Activated effector memory CD4-positive, alpha-beta T cell treated with Interleukin-2 at 50 U/mL for 16 hours (primary cell): ENCODE data around the gene DOK3.
A peak's percentile ranks its signal among the peaks of the same experiment; 100 is the strongest.

Experiments used
- DNase-seq: peaks from one replicate; pipeline ENCODE4 v3.0.0-alpha.2; 2020

Gene DOK3, protein sequence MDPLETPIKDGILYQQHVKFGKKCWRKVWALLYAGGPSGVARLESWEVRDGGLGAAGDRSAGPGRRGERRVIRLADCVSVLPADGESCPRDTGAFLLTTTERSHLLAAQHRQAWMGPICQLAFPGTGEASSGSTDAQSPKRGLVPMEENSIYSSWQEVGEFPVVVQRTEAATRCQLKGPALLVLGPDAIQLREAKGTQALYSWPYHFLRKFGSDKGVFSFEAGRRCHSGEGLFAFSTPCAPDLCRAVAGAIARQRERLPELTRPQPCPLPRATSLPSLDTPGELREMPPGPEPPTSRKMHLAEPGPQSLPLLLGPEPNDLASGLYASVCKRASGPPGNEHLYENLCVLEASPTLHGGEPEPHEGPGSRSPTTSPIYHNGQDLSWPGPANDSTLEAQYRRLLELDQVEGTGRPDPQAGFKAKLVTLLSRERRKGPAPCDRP

DNA sequence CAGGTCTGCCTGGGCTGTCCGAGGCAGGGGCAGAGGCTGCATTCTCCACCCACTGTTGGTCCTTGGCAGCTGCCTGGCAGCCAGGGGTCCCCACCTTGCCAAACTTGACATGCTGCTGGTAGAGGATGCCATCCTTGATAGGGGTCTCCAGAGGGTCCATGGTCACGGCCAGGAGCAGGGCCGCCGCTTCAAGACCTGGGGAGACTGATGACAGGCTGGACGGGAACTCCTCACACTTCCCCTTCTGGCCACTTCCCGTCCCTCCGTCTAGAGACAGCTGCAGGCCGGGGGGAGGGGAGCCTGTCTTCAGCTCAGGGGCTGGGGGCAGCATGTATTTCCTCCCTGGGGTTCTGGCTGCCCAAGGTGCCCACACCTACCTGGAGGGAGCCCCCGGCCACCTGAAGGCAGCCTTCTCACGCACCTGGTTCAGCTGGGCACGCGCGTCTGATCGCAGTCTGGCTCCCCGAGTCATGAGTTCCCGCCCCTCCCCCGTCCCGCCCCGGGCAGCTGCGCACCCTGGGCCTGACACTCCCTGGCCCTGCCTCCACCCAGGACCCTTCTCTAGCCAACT is at the start of gene DOK3:
DOK3 (minus strand) TSS at position 446 of the 571 bp plus-strand sequence; CDS start at position 160, 286 bp downstream.
- DNase-seq: no peak

DNA sequence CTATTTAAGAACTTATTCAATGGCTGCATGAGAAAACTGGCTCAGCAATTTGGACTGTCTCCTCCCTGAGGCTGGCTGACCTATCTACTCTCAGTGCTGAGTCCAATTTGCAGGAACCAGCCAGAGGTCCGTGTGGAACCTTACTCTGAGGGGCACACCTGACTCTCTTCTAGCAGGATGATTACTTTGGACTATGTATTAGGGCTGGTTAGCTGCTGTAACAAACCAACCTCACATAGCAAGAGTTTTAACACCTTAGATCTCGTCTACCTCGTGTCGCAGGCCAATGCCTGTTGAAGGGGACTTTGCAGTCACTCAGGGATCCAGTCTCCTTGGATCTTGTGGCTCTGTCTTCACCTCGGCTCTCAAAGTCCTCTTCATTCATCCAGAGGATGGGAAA is 48.2 kb upstream of the DOK3 start:
- DNase-seq: no peak

DNA sequence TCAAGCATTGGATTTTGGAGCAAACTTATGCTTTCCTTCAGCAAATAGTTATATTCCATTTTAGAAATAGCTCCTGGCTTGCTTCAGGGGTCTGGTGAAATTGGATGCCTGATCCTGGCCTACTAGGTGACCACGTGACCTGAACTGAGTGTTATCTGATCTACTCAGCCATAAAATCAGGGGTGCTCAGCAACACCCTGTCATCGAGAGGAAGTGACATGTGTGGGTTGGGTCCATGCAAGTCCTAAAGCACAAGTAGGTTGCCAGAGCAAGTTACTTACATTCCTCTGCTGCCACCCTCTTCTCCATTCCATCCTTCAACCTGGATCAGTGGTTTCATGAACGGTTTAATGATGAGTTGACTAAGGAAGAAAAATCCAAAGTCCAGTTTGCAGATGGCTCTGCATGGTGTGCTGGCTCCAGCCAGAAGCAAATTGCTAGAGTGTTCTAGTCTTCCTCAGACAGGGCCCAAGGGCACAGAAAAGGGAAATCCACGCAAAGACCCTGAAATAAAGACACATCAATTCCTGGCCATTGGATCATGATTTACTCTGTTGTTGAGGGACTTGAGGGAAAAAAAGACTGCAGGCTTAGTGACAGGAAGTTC is 47.5 kb upstream of the DOK3 start:
- no peak for DNase-seq

DNA sequence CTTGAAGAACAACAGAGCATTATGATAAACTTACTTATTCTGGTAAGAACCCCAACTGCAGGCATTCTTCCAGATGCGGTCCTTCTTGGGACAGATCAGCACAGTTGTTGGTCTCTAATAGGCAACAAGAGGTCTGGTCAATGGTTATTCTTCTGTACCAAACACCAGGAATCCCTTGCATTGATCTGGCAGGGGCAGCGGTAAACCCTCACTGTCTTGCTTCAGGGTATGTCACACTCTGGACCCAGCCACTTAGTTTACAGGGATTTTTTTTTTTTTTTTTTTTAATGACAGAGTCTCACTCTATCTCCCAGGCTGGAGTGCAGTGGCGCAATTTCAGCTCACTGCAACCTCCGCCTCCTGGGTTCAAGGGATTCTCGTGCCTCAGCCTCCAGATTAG is 46.0 kb upstream of the DOK3 start:
- no peak for DNase-seq

DNA sequence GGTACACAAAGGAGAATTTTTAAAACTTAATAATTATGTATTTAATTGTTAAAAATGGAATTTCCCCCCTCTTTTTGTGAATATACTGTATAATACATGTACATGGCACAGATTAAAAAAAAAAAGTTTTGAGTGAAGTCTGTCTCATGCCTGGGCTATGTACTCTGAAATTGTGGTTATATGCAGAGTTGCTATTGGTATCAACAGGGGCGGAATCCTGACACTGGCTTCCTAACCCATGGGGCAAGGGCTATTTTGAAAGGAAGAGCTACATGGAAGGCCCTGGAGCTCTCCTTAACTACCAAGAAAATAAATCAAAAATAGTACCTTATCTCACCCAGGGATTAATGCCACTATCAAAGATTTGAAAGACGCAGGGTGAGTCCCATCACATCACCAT is 45.6 kb upstream of the DOK3 start:
- no peak for DNase-seq

DNA sequence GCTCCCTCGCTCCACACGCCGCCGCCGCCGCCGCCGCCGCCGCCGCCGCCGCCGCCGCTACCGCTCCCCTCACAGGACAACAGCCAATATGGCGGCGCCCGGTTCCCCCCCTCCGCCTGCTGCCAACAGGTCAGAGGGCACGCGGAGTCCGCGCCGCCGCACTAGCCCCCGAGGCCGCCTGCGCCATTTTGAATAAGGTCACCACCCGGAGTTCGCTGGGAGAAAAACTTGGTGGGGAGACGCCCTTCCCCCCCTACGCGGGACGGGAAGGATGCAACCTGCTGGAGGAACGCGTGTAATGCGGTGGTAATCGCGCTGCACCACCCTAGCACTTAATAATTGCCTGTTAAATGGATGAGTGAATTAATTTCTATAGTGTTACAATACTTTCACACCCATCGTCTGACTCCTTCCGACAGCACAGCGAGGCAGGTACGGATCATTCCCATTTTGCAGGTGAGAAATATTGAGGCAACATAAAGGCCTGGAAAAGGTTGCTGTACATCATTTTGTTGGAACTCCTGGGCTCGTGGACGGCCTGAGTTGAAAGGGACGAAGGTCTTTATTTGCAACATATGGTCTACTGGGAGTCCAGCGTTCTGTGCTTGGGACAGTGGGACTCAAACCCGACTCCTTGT is 45.0 kb upstream of the DOK3 start, which contains the start of gene FAM193B:
FAM193B (minus strand) TSS at position 90 of the 638 bp plus-strand sequence. CDS start 105 bp downstream, outside the sequence.
- DNase-seq: peak; percentile 93

DNA sequence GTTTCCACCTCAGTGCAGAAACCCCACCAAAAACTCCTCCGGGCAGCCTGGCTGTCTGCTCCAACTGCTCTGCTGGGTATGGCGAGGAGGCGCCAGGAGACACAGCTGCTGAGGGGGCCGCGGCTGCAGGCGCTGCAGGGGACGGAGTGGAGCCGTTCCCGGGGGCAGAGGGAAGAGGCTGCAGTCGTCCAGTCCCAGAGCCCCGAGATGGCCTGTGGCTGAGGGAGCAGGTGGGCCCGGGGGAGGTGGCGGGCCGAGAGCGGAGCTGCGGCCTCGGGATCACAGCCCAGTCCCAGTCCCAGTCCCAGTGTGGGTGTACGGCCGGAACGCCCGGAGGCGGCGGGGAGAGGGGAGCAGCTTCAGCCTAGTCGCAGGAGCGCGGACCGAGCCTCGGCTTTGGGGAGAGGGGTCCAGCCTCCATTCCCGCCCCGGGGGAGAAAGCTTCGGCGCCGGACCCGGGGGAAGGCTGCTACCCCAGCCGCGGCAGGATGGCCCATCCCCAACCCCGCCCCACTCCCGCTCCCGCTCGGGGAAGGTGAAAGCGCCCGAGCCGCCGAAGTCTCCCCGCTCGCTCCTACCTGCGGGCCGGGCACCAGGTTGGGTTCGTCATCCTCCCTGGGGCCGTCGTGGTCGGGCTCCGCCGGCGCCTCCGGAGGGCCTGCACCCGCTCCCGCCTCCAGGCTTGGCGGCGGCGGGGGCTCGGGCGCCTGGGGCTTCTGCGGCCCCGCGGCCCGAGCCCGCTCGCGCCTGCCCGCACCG is 44.2 kb upstream of the DOK3 start:
- peak; percentile 33 for DNase-seq

DNA sequence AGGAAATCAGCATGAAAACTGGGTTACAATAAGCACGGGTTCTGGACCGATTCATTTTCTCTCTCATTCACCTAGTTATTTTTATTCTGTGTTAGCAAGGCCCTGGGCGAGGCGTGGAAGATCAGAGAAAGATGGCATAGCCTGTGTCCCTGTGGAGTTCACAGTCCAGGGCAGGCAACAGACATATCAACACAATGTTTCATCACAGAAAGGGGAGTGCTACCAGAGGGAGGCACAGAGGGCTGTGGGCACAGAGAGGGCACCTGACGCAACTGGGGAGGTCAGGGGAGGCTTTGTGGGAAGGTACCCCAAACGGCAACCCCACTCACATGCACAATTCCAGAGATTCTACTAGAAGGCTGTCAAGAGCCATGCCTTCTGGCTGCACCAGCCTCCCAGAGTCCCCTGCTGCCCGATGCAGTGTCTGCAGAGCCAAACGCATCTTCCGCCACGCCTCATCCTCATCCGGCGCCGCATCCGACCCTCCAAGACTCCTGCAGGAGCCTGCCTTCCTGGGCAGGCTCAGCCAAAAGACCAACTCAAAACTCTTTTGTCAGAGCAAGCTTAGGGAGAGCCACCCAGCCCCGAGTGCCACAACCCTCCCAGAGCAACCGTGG is 43.3 kb upstream of the DOK3 start:
- no peak for DNase-seq

DNA sequence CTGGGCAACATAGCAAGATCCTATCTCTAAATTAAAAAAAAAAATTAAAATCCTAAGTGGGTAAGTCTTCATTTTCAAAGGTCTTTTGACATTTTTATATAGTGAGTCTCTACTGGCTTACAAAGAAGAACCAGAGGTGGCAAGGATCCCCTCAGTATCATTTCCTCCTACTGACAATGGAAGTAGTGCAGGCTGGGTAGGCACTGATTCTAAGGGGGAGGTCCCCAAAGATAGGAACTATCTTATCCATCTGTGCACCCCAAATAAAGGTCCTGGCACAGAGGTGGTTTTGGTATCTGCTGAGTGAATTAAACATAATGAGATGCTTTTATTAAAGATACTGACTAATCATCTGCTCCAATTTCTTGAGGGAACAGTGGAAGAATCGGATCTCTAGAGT is 40.5 kb upstream of the DOK3 start:
- no peak for DNase-seq

DNA sequence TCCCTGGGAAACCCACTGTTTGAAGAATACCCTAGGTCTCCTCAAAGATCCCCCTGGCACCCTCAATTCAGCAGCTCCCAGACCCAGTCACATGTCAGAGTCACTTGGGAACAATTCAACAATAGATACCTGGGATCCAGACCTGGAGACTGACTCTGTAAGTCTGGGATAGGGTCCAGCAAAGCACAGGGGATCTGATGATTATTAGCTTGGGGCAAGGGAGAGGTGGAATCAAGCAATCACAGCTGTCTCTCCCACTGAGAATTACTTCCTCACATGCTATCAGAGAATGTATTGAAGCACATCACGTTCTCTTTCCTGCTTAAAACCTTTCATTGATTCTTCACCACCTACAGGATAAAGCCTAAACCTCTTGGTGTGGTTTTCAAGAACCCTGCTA is 38.9 kb upstream of the DOK3 start:
- no peak for DNase-seq

DNA sequence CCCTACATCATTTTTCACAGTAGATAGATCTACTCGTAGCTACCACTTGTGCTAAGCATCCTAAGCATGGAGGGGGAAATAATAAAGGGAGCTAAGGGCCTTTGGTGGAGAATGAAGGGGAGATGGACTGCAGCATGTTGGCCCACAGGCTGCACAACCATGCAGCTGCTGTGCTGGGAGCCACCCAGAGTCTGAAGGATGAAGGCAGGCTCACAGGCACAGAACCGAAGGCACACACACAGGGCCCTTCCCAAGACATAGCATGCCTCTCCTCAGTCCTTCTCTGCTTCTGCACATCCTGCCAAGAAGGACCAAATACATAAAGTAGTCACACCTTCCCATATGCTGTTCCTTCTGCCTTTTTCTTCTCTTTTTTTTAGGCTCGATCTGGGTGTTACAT is 38.1 kb upstream of the DOK3 start:
- DNase-seq: no peak

DNA sequence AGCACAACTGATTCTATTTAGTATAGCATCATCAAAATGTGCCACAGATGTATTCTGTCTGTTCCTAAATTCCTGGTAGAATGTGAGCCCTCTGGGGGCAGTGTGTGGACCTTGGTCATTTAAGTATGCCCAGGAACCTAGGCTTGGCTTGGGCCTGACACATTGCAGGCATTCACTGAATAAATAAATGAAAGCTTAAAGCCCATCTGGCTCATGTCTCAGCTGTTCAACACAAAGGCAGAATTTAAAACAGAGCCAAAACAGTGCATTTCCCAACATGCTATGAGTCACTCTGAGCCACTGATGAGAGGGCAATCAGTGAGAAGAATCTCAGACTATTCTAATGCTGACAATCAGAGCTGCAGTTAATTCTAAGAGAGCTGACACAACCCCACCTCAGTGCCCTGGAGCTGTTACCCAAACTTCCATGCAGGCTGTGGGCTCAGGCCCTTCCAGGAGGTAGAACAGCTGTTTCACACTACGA is 36.7 kb upstream of the DOK3 start:
- no peak for DNase-seq

DNA sequence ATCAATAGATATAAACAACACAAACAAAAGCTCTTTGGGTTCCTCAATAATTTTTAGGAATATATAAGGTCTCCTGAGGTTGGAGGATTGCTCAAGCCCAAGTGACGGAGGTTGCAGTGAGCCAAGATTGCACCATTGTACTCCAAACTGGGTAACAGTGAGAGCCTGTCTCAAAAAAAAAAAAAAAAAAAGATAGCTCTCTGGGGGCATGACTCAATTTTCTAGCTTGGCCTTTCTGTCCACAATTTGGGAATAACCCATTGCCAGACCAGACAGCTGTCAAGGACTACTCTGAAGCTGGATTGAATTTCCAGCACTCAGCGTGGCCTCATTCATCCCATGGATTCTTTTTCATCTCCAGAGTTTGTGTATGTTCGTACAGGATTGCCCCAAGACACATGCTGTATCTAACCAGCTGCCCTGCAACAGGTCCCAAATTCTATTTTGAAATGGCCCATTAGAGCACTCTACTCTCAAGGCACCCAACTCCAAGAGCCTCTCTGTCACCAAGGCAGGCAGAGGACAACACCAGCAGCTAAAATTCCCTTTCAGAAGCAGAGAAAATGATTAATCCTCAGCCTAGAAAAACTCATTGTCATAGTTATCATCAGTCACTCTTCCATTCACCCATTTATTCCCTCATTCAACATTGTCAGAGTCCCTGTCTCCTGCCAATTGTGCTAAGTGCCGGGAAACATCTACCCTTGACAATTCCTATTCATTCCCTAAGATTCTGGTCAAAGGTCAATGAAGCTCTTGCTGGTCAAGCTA is 36.0 kb upstream of the DOK3 start:
- no peak for DNase-seq

DNA sequence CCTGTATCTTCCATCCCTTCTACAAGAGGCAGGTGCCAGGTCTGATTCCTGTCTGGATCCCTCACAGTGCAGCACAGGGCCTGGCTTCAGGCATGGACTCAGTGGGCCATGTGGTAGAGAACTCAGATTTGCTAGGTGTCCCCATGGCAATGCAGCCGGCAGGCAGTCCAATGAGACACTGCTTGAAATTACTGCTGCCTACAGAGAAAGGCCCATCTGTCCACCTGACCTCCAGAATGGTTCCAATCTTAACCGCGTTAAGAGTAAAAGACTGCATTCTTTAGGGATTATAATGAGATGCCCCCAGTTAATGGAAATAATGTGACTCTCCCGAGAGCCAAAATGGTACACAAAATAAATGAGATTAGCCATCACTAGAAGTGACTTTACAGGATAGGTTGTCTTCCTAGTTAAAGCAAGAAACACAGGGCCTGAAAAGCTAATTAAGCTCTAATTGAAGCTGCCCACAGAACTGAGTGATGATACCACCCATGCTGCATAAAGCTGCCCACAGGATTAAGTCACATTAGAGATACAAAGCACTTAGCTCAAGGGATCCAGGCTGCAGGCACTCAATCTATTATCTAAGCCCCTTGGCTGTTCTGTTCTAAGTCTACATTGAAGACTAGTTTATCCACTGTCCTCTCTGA is 33.3 kb upstream of the DOK3 start:
- DNase-seq: no peak

DNA sequence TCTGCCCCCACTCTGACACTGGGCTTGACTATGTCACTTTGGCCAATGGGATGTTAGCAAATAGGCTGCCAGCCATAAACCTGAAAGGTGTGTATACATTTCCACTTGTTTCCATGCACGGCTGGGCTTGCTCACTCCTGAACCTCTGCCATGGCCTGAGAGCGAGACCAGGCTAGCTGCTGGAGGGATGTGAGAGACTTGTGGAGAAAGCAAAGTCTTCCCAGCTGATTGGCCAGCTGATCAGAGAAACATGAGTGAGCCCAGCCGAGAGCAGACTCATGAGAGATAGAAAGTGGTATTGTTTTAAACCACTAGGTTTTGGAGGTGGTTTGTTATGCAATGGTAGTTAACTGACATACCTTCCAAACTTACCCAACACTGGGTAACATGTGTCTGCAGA is 30.8 kb upstream of the DOK3 start:
- DNase-seq: no peak

DNA sequence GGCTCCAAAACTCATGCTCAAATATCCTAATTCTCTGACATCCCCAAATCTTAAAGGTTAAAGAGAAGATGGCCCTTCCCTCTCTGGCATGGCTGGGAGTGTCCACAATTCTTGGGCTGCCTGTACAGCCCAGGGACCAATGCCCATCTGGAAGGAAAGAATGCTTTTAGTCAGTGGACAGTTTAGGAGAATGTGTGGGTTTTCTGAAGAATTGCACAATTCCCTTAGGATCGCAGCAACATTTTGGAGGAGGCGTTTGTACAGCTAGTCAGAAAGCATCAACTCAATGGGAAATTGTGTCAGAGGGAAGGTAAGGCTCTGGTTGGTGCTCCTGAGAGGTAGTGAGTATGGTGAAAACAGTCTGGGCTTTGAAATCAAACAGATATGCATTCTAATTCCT is 29.8 kb upstream of the DOK3 start:
- DNase-seq: no peak

DNA sequence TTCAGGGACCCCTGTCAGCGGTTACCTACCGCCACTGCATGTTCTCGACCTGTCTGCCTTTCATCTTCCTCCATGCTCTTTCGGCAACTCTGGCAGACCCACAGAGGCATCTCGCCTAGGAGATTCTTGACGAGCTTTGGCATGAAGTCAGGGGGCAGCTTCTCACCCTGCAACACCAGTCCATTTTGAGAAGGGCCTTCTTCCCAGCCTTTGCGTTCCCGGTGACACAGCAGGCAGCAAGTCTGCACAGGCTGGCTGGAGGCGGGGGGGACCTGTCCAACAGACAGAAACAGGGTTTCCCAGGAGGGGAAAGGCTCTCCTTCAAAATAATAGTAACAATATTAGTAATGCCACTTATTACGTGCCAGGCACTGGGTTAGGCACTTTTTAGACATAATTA is 29.2 kb upstream of the DOK3 start:
- no peak for DNase-seq

DNA sequence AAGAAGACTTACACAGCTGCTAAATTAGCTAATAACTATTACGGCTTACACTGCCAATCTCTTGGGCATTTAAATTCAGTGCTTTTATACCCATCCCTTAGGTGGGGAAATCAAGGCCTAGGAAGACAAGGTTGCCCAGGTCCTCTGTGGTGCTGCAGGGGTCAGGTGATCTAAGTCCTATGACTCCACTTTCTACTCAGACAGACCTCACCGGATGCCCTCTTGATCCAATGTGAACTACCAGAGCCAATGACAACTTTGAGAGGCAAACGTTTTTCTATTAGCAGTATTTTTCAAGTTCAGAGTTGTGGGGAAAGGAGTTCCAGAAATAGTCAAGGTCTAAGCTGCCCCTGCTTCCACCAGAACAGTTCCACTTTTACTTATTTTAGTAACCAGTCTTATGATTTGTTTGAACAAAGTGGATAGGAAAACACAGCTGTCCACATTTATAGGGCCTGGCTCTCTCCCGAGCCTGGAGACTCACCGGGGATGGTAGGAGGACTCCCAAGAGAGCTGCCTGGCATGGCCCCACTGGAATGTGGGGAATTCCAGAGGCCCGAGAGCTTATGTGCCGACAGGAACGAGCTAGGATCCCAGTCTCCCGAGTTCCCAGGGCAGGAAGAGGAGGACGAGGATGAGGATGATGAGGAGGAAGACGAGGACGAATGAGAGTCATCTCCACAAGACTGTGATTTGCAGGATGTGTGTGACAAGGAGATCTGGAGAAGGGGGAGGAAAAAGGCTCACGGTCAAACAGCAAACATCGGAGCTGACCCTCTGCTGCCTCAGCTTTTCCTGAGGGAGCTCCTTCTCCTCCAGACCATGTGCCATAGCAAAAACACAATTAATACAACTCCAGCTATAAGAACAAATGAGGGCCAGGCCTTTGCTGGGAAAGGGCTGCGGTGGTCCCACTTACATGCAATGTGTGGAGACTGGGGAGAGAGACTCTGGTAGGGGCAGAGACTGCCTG is 28.0 kb upstream of the DOK3 start:
- DNase-seq: no peak

DNA sequence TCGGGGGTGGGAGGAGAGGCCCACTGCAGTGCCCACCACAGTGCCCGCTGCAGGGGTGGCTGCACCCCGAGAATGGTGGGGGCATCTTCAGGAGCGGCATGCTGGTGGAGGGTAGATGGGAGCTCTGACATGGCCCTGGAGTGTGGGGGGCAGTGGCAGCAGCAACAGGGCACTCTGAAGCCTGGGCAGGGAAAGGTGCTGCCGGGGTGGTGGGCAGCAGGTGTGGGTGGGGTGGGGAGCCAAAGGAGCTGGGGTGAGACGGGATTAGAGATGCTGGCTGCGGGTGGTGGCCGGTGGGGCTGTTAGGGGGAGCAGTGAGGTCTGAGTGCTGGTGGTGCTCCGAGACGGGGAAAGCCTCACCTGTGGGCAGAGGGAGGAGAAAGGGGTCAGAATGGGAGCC is 26.8 kb upstream of the DOK3 start:
- no peak for DNase-seq

DNA sequence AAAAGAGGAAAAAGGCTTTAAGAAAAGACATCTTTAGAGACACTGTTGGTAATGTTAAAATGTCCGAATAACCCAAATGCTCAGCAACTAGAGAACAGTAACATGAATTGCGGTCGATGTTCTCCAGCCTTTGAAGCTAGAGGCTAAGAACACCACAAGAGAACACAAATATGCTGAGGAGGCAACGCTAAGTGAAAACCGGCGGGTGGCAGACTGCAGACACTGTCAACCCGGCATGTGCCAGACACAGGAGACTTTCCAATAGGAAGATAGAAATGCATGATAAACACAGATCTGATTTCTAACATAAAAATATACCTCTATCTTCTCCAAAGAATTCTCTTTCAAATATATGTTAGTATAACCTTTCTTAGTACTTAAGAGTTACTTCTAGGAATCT is 25.5 kb upstream of the DOK3 start:
- no peak for DNase-seq
